Measurements from ENCODE around the gene COPS6.

The COPS6 gene

GRCh38 chr7:100132697-100133151 lies 44.0 kb downstream of the COPS6 start:
- no peaks in the 10 kb centered on the region for H3K36me3 ChIP-seq (ENCODE audit: insufficient read depth, low read length)
- H3K9ac ChIP-seq (ENCODE audit: low read length) = no peak overlapping the region
- no peak overlapping the region for H3K4me3 ChIP-seq (ENCODE audit: low read depth in 1 of 2, low read length in 2 of 2)
- peaks cover 19% of the 10 kb centered on the region for H3K4me1 ChIP-seq (ENCODE audit: insufficient read depth, low read length)
- no peak overlapping the region for H3K27ac ChIP-seq (ENCODE audit: low read depth, low read length)
- H3K9me3 ChIP-seq (ENCODE audit: low read length) = no peaks in the 10 kb centered on the region
- no peaks in the 10 kb centered on the region for H3K27me3 ChIP-seq (ENCODE audit: control insufficient read depth in 1 of 2, insufficient read depth in 2 of 2, low read length in 2 of 2)

GRCh38 chr7:100137851-100138760 lies 49.3 kb downstream of the COPS6 start:
- no peaks in the 10 kb centered on the region for H3K36me3 ChIP-seq (ENCODE audit: insufficient read depth, low read length)
- no peak overlapping the region for H3K4me3 ChIP-seq (ENCODE audit: low read depth in 1 of 2, low read length in 2 of 2)
- H3K27ac ChIP-seq (ENCODE audit: low read depth, low read length) = no peak overlapping the region
- H3K4me1 ChIP-seq (ENCODE audit: insufficient read depth, low read length) = no peaks in the 10 kb centered on the region
- no peaks in the 10 kb centered on the region for H3K27me3 ChIP-seq (ENCODE audit: control insufficient read depth in 1 of 2, insufficient read depth in 2 of 2, low read length in 2 of 2)
- no peak overlapping the region for H3K9ac ChIP-seq (ENCODE audit: low read length)
- H3K9me3 ChIP-seq (ENCODE audit: low read length) = no peaks in the 10 kb centered on the region

- H3K9me3 ChIP-seq (ENCODE audit: low read length) = no peaks in the 10 kb centered on the region
- H3K27ac ChIP-seq (ENCODE audit: low read depth, low read length) = no peak overlapping the region
- H3K9ac ChIP-seq (ENCODE audit: low read length) = no peak overlapping the region
- H3K27me3 ChIP-seq (ENCODE audit: control insufficient read depth in 1 of 2, insufficient read depth in 2 of 2, low read length in 2 of 2) = no peaks in the 10 kb centered on the region
- no peak overlapping the region for H3K4me3 ChIP-seq (ENCODE audit: low read depth in 1 of 2, low read length in 2 of 2)
- H3K4me1 ChIP-seq (ENCODE audit: insufficient read depth, low read length) = no peaks in the 10 kb centered on the region
- H3K36me3 ChIP-seq (ENCODE audit: insufficient read depth, low read length) = no peaks in the 10 kb centered on the region
These were observed 52.8 kb downstream of the COPS6 start for GRCh38 chr7:100141555-100141949.
